Measurements from ENCODE around the gene LMTK3.

- TF ChIP-seq POLR2A (IDR thresholded peaks at IDR 0.05) (no peak), CTCF (IDR thresholded peaks at IDR 0.05) (no peak)
These were observed 23.7 kb downstream of the LMTK3 start for GRCh38 chr19:48487948-48488347.
